OCI-LY1 (cell line): ENCODE data around the gene LSMEM2.

ENCODE experiments used
- EZH2 ChIP-seq: fragments of 200-600 bp; sonication (generic), shearing (Covaris generic); IDR thresholded peaks from 2 replicates; pipeline ENCODE4 v1.8.0; 2017; ENCODE audit warnings: borderline replicate concordance, mixed run types, mild to moderate bottlenecking, antibody characterized with exemption, low read length, moderate library complexity, mixed read lengths
- TF ChIP-seq, protein P1 (sequence below): fragments of 200-600 bp; sonication (generic), shearing (Covaris generic); IDR thresholded peaks from 2 replicates; pipeline ENCODE4 v1.5.1; 2017; ENCODE audit warnings: mild to moderate bottlenecking, antibody characterized with exemption, low read length, moderate library complexity, mixed read lengths

DNA sequence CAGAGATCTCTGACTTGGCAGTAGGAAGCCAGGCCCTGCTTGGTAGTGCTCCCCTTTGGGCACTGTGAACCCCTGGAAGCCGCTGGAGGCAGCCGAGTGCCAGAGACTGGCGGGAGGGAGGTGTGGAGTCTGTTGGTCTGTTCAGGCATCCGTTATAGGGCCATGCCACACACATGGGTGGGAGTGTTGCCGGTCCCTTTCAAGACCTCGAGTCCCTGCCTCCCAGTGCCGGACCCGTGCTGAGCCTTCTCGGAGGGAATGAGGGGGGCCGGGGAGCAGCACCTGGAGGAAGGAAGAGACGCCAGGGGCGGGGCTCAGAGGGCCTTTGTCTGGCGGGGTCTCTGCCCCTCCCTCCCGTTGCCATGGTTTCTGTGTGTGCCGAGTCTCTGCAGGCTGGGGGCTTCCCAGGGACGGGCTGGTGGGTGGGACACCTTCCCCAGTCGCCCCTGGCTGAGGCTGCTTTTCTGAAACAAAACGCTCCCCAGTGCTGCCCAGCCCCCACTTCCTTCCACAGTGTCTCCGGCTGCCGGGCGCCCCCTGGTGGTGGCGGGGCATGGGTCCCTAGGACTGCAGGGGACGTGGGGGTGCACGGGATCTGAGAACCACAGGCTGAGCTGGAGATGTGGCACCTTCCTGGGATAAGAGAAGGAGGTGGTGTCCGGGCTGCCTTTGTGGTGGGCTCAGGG lies 32.9 kb upstream of the LSMEM2 start:
- TF ChIP-seq, protein P1, sequence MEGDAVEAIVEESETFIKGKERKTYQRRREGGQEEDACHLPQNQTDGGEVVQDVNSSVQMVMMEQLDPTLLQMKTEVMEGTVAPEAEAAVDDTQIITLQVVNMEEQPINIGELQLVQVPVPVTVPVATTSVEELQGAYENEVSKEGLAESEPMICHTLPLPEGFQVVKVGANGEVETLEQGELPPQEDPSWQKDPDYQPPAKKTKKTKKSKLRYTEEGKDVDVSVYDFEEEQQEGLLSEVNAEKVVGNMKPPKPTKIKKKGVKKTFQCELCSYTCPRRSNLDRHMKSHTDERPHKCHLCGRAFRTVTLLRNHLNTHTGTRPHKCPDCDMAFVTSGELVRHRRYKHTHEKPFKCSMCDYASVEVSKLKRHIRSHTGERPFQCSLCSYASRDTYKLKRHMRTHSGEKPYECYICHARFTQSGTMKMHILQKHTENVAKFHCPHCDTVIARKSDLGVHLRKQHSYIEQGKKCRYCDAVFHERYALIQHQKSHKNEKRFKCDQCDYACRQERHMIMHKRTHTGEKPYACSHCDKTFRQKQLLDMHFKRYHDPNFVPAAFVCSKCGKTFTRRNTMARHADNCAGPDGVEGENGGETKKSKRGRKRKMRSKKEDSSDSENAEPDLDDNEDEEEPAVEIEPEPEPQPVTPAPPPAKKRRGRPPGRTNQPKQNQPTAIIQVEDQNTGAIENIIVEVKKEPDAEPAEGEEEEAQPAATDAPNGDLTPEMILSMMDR = peak; percentile 98
- no peak for TF ChIP-seq EZH2
